HL-60/S4 (cell line): ENCODE results near the gene OSGEP.
"Not testable (repeated sequence)": the region's sequence is repeated elsewhere in the genome, so short reads cannot be mapped to it uniquely, and the experiment has no call there.

Experiments used
- in situ Hi-C: fragments of 300-500 bp; cut with MboI; formaldehyde crosslinking; loops from 2 replicates; pipeline ENCODE4 v1.14.3; 2022; ENCODE audit warnings: low sequenced_read_pairs

Gene OSGEP

GRCh38 chr14:20469890-20470602 lies 15.4 kb upstream of the OSGEP start:
- in situ Hi-C loops: loop anchor here (10.0 kb wide), 1 partner anchor 135 kb away; no protein-coding TSS in a partner anchor

- in situ Hi-C loops: loop anchor here (10.0 kb wide), 1 partner anchor 135 kb away; no protein-coding TSS in a partner anchor
Measured at GRCh38 chr14:20469242-20469889, 14.8 kb upstream of the OSGEP start, which contains the start of gene PNP. Gene PNP (plus strand): TSS chr14:20469406. CDS start chr14:20469525, 119 bp downstream.

GRCh38 chr14:20468764-20469241 lies 14.2 kb upstream of the OSGEP start:
- in situ Hi-C loops: loop anchor here (10.0 kb wide), 1 partner anchor 136 kb away; no protein-coding TSS in a partner anchor

GRCh38 chr14:20461225-20462141 lies 6.9 kb upstream of the OSGEP start, which contains the start of gene PIP4P1:
Gene PIP4P1 (minus strand): TSS chr14:20461434. CDS start chr14:20461325, 109 bp downstream.
- in situ Hi-C loops: loop anchor here (10.0 kb wide), 1 partner anchor 143 kb away; no protein-coding TSS in a partner anchor

- in situ Hi-C loops: loop anchor here (10.0 kb wide), 1 partner anchor 144 kb away; no protein-coding TSS in a partner anchor
Measured at GRCh38 chr14:20460458-20461224, 6.0 kb upstream of the OSGEP start.

GRCh38 chr14:20458031-20458789 lies 3.6 kb upstream of the OSGEP start:
- in situ Hi-C loops: no loop called here

GRCh38 chr14:20456971-20457370 lies 2.4 kb upstream of the OSGEP start:
- in situ Hi-C loops: no loop called here

GRCh38 chr14:20455355-20456300 lies 1.0 kb upstream of the OSGEP start:
- in situ Hi-C loops: no loop called here

GRCh38 chr14:20452831-20453230 lies 1.8 kb downstream of the OSGEP start:
- in situ Hi-C loops: not testable (repeated sequence)

- in situ Hi-C loops: no loop called here
Measured at GRCh38 chr14:20446889-20447288, 7.7 kb downstream of the OSGEP start.

GRCh38 chr14:20443650-20444049 lies 11.0 kb downstream of the OSGEP start:
- in situ Hi-C loops: not testable (repeated sequence)

GRCh38 chr14:20441461-20441860 lies 13.2 kb downstream of the OSGEP start:
- in situ Hi-C loops: no loop called here

- in situ Hi-C loops: no loop called here
Measured at GRCh38 chr14:20440882-20441281, 13.7 kb downstream of the OSGEP start.

GRCh38 chr14:20440465-20440864 lies 14.1 kb downstream of the OSGEP start:
- in situ Hi-C loops: no loop called here

GRCh38 chr14:20438664-20439063 lies 15.9 kb downstream of the OSGEP start:
- in situ Hi-C loops: no loop called here

- in situ Hi-C loops: no loop called here
Measured at GRCh38 chr14:20436363-20436755, 18.3 kb downstream of the OSGEP start.

- in situ Hi-C loops: no loop called here
Measured at GRCh38 chr14:20435582-20436362, 18.8 kb downstream of the OSGEP start, which contains the start of gene KLHL33. Gene KLHL33 (minus strand): TSS chr14:20436166. CDS start chr14:20435811, 355 bp downstream.
